Right cardiac atrium (tissue), 5 donors: ENCODE measurements around the gene RSPH6A. TPM values are rescaled to one million over a fixed set of nuclear protein-coding genes. Genes with fewer than 3 reads are reported as not detected.
A peak's percentile ranks its signal among the peaks of the same experiment; 100 is the strongest.

Experiments used
- ATAC-seq, 2 donors: fragments of 200-7000 bp; cut with Tn5 transposase; one replicate each; pipeline versions ENCODE4 v1.8.0 to v1.9.1; 2020; ENCODE audit warnings: moderate library complexity in 2 of 2, mild to moderate bottlenecking in 1 of 2
- DNase-seq, 3 donors: peaks; one replicate each; pipeline ENCODE4 v3.0.0-alpha.2; 2020
- H3K27ac ChIP-seq: one replicate; pipeline ENCODE4 v1.5.1; 2013; ENCODE audit warnings: mild to moderate bottlenecking, low read length, control low read depth, moderate library complexity
- H3K27me3 ChIP-seq: one replicate; pipeline ENCODE4 v1.6.1; 2013; ENCODE audit not compliant: control insufficient read depth, insufficient read depth
- H3K4me1 ChIP-seq: one replicate; pipeline ENCODE4 v1.6.1; 2013; ENCODE audit warnings: low read length; ENCODE audit not compliant: control insufficient read depth, insufficient read depth
- H3K4me3 ChIP-seq: one replicate; pipeline ENCODE4 v1.5.1; 2013; ENCODE audit warnings: low read length, control low read depth
- H3K9me3 ChIP-seq: one replicate; pipeline ENCODE4 v1.6.1; 2013; ENCODE audit warnings: low read length; ENCODE audit not compliant: control insufficient read depth
- WGBS: extraction: QIAGEN DNeasy Blood & Tissue Kit; methylation state at CpG from one replicate; pipeline ENCODE4 v1.1.7; 2013; 5-methylcytosine and 5-hydroxymethylcytosine counted together
- intact Hi-C, 4 donors: fragments of 100-400 bp; cut with DNase I; formaldehyde crosslinking; loops; one replicate each; pipeline versions ENCODE4 v1.11.0 to v1.14.0; 2022 to 2023
- long read RNA-seq, 4 donors: library from polyadenylated mRNA; unstranded; transcript quantifications; one replicate each; pipeline ENCODE4 v2.0.0, GENCODE V29; 2020 to 2021
- polyA plus RNA-seq: library from polyadenylated mRNA; stranded (reverse); fragments of 200-250 nt; gene quantifications from one replicate; pipeline ENCODE4 v1.2.3, GENCODE V29; 2013
- total RNA-seq, 4 donors: library from RNA; stranded (reverse); fragmentation: NEBNext Ultra II Directional; extraction: Animal tissue kit (Norgen Biotek cat#: 25700); gene quantifications; one replicate each; pipeline ENCODE4 v1.2.1, GENCODE V29; 2021
- donor health status: healthy with polysubstance abuse.
- donor health status: DM: no; HTN: yes; CAD: no.
- donor health status: DM: no; HTN: no; CAD: no.
- donor health status: DM: no; HTN: yes; CAD: no; lungs with severe emphysema.
- donor health status: DM: yes; HTN: yes; CAD: no.

The RSPH6A gene
- total RNA-seq (under 1 TPM in 1 of 4 donors, not detected in 3; 0.14 TPM), polyA plus RNA-seq (not detected)
- long read RNA-seq, donor 1, result 0 reads
- long read RNA-seq, donor 2, result 0 reads
- long read RNA-seq, donor 3, result 0 reads
- long read RNA-seq, donor 4, result 0 reads

DNA sequence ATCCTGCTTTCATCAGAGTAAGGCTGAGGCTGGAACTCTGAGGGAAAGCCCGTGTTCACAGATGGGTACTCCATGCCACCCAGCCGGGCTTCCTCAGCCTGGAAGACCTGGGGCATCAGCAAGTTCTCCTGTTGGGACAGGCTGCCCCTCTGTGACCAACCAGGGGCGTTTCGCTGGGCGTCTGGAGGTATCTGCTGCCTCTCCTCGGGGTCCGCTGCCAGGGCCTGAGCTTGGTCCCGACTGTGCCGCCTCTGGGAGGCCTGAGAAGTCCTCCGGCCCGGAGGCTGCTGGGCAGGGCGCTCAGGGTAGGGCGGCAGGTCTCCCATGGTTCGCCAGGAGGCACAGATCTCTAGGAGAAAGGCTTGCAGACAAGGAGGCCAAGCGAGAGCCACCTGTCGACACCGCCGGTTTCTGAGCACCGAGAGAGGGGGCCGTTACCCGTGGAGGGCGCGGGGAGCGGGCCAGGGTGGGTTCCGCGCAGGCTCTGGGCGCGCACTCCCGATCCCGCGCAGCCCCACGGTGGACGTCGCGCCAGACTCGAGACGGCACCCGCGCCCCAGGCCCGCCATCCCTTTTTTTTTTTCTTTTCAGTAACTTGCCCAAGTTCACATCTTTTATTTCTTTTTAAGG, at the start of gene RSPH6A:
Gene RSPH6A (minus strand): TSS at position 458 of the 630 bp plus-strand sequence. CDS start 132 bp downstream, at position 326.
- DNase-seq (no peak), ATAC-seq (no peak)
- Histone ChIP-seq H3K4me3 (peak within 1 kb of the TSS; percentile 61), H3K9me3 (no peaks in the 10 kb centered on the region), H3K27ac (no peak within 1 kb of the TSS), H3K27me3 (no peaks in the 10 kb centered on the region), H3K4me1 (no peaks in the 10 kb centered on the region)
- 16% methylated on average over 40 of the region's 40 CpGs for WGBS
- intact Hi-C loops, result no loop called here

DNA sequence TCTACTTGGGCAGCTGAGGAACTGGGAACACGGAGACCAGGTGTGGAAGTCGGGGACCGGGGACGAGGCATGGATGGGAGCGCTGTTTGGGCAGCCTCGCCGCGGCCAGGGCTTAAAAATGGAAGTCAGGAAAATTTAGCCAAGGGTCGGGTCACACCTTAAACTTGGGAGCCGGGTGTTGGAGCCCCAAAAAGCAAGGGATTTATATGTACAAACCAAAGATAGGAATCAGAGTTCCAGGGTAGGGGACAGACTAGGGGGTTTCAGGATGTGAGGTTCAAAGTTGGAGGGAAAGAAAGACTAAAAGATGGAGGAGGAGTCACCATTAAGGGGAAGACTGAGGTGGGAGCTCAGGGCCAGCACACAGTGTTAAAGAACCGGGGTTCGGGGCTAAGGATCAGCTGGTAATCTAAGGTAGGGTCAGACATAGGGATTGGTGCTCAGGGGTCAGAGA, 49.5 kb upstream of the RSPH6A start:
- Histone ChIP-seq H3K27ac (no peak overlapping the region), H3K4me1 (no peaks in the 10 kb centered on the region), H3K4me3 (no peak overlapping the region), H3K9me3 (no peaks in the 10 kb centered on the region), H3K27me3 (no peaks in the 10 kb centered on the region)
- DNase-seq (no peak), ATAC-seq (no peak)
- intact Hi-C loops, result no loop called here
- WGBS, result 10% methylated on average over 12 of the region's 12 CpGs

DNA sequence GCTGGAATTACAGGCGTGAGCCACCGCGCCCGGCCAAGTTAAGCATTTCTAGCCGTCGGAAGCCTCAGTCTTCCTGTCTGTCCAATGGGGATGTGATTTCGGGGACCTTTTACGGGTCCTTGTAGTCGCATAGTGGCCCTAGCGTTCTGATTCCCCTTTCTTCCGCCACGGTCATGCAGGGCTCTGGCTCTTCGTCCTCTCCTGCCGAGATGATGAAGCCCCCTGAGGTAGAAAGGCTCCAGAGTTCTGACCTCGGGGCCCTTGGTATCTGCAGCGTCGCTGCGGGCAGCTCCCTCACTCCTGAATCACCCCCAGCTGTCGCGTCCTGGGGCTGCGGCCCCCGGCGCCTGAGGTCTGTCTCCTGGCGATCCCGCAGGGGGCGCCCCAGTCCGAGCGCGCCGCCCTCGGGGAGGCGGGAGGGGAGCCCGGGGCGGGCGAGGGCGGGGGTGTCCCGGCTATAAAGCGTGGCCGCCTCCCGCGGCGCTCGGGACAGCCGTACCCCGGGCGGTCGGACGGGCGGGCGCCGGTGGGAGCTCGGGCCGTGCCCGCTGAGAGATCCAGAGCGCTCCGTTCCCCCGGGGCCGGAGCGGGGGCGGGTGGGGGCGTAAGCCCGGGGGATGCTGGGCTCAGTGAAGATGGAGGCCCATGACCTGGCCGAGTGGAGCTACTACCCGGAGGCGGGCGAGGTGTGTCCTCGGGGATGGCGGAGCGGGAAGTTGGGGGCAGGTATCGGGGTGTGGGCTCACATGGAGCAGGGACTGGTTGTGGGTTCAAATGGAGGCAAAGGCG, 48.9 kb upstream of the RSPH6A start, which contains the start of gene FOXA3:
Gene FOXA3 (plus strand): TSS at position 487 of the 789 bp plus-strand sequence. CDS start 131 bp downstream, at position 618.
- intact Hi-C loops, result no loop called here
- no peak within 1 kb of the TSS for H3K27ac ChIP-seq
- H3K27me3 ChIP-seq, result no peaks in the 10 kb centered on the region
- no peaks in the 10 kb centered on the region for H3K4me1 ChIP-seq
- no peaks in the 10 kb centered on the region for H3K9me3 ChIP-seq
- H3K4me3 ChIP-seq, result peak within 1 kb of the TSS; percentile 29
- WGBS, result 2% methylated on average over 71 of the region's 71 CpGs
- peak; percentile 41 to 63 for ATAC-seq
- DNase-seq, result peak; percentile 49 to 80 (median 67)

DNA sequence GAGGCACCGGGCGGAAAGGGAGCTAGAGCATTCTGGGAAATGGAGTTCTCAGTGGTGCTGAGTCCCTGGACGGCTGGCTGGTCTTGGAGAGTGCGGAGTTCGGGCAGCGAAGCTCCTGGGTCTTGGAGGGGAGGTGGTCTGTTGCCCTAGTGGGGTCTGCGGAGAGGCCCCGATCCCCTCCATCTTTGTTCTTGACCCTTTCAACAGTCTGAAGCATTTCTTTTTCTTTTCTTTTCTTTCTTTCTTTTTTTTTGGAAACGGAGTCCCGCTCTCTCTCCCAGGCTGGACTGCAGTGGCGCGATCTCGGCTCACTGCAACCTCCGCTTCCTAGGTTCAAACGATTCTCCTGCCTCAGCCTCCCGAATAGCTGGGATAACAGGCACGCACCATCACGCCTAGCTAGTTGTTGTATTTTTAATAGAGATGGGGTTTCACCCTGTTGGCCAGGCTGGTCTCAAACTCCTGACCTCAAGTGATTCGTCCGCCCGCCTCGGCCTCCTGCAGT, 48.3 kb upstream of the RSPH6A start:
- intact Hi-C loops, result no loop called here

DNA sequence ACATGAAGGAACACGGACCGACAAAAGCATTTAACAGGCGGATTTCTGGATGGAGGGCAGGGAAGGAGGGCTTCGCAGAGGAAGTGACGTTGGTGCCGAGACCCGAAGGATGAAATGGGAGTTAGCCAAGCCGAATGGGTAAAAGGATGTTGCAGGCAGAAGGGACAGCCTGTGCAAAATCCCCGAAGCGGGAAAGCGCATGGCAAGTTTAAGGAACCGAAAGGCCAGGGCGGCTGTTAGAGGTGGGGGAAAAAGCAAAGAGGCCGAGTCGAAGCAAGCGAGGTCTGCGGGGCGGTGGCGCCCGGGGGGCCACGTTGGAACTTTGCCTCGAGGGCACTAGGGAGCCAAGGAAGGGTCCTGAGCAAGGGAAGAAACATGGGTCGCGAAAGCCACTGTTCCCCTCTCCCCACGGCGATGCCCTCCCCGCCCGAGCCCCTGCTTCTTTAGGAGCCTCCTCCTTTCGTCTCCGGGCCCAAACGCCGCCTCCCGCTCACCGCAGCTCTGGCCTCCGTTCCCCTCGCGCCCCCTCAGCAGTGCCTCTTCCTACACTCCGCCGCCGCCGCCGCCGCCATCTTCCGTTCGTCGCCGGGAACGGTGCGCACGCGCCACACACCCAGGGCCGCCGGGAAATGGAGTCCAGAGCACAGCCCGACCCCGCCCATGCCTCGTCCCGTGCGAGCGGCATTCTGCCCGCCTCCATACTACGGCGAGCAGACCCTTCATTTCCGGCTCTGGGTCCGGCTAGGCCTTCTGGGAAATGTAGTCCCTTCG, 47.6 kb upstream of the RSPH6A start, which contains the start of gene SYMPK:
Gene SYMPK (minus strand): TSS at position 584 of the 771 bp plus-strand sequence. CDS start 8,652 bp downstream, outside the sequence.
- under 1% methylated on average over 65 of the region's 65 CpGs for WGBS
- no peaks in the 10 kb centered on the region for H3K9me3 ChIP-seq
- no peaks in the 10 kb centered on the region for H3K27me3 ChIP-seq
- peak; percentile 99 for ATAC-seq
- H3K27ac ChIP-seq, result peak within 1 kb of the TSS; percentile 76
- no peaks in the 10 kb centered on the region for H3K4me1 ChIP-seq
- intact Hi-C loops, result no loop called here
- peak; percentile 99 to 100 (median 100) for DNase-seq
- H3K4me3 ChIP-seq, result peak within 1 kb of the TSS; percentile 69

More for the DNA sequence above, 48.3 kb upstream of the RSPH6A start:
- no peaks in the 10 kb centered on the region for H3K4me1 ChIP-seq
- no peaks in the 10 kb centered on the region for H3K9me3 ChIP-seq
- ATAC-seq, result no peak
- H3K27ac ChIP-seq, result no peak overlapping the region
- H3K27me3 ChIP-seq, result no peaks in the 10 kb centered on the region
- H3K4me3 ChIP-seq, result peak overlapping the region; percentile 29
- 3% methylated on average over 22 of the region's 22 CpGs for WGBS
- no peak for DNase-seq

DNA sequence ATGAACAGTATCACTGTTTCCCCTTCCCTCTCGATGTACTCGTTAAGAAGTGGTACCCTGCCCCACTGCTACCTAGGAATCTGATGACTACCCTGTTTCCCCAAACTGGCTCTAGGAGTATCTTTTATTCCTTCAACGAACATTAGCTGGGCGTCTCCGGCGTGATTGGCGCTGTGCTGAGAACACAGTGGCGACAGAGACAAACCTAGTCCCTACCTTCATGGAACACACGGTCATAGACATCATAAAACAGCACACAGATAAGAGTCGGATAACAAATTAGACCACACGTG, 47.1 kb upstream of the RSPH6A start:
- Histone ChIP-seq H3K4me3 (peak overlapping the region; percentile 69), H3K27me3 (no peaks in the 10 kb centered on the region), H3K9me3 (no peaks in the 10 kb centered on the region), H3K27ac (peak overlapping the region; percentile 76), H3K4me1 (no peaks in the 10 kb centered on the region)
- DNase-seq (no peak), ATAC-seq (no peak)
- intact Hi-C loops, result no loop called here
- WGBS, result under 1% methylated on average over 11 of the region's 11 CpGs

DNA sequence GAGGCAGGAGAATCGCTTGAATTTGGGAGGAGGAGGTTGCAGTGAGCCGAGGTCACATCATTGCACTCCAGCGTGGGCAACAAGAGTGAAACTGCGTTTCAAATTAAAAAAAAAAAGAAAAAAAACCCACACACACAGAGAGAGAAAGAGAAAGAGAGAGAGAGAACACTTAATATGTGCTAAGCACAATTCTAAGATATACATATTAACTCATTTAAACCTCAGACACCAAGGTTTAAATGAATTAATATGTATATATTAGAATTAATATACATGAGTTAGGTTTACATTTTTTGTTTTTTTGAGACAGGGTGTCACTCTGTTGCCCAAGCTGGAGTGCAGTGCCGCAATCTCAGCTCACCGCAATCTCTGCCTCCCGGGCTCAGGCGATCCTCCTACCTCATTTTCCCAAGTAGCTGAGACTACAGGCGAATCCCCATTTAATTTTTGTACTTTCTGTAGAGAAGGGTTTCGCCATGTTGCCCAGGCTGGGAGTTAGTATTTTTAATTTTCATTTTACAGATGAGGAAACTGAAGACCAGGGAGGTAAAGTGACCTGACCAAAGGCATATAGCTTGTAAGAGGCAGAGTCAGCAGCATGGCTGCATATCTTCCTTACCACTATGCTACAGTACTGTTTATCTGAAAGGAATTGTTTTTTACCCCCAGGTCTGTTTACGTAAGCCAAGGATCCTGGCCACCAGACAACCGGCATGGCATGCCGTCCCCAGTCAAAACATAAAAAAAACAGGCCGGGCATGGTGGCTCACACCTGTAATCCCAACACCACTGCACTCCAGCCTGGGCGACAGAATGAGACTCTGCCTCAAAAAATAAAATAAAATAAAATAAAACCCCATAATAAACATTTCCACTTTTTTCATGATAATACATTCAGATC, 45.5 kb upstream of the RSPH6A start:
- H3K4me3 ChIP-seq, result no peak overlapping the region
- no peaks in the 10 kb centered on the region for H3K9me3 ChIP-seq
- H3K27ac ChIP-seq, result no peak overlapping the region
- DNase-seq, result no peak
- H3K27me3 ChIP-seq, result no peaks in the 10 kb centered on the region
- H3K4me1 ChIP-seq, result no peaks in the 10 kb centered on the region
- WGBS, result 85% methylated on average over 15 of the region's 15 CpGs
- intact Hi-C loops, result no loop called here
- ATAC-seq, result no peak

DNA sequence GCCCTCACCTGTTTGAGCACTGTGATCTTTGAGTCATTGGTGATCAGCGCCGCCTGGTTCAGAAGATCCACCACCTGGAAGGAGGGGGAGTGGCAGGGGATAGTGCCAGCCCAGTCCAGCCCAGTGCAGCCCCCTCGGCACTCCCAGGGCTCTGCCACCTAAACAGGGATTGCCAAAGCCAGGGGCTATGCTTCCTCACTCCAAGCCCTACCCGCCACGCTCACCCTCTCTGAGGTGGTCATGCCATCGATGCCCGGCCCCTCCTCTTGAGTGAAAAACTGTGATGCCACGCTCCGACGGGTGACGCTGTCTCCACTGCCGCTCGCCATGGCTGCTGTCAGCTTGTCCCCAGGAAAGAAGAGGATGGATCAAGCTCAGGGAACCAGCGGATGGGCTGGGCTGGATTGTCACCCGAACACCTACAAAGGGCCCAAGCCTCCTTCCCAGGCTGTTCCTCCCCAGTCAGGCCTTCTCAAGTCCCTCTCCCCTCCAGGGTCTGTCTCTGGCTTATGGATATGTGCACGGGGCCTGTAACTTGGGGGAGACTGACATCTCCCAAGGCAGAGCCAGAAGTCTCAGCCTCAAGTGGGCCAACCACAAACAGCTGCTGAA, 39.2 kb upstream of the RSPH6A start:
- Histone ChIP-seq H3K4me1 (no peaks in the 10 kb centered on the region), H3K27ac (no peak overlapping the region), H3K27me3 (no peaks in the 10 kb centered on the region), H3K4me3 (no peak overlapping the region), H3K9me3 (no peaks in the 10 kb centered on the region)
- peak in 1 of 2 donors; percentile 12 for ATAC-seq
- intact Hi-C loops, result no loop called here
- WGBS, result 89% methylated on average over 16 of the region's 16 CpGs
- DNase-seq, result no peak

DNA sequence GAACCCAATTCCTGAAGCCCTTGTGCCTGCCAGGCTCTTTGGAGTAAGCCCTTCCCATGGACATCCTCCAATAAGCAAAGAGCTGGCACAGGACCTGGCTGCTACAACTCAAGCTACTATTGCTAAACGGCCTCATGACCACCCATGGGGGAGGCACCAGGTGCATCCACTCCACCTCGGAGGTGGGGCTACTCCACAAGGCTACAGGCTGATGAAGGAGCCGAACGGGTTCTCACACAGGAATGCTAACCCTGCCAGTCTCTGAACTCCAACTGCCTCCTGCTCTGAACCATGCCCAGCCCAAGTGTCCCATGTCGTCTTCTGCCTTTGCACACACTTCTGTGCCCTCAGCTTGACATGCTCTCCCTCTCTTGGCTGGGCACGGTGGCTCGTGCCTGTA, 37.9 kb upstream of the RSPH6A start:
- H3K4me3 ChIP-seq, result no peak overlapping the region
- H3K27me3 ChIP-seq, result no peaks in the 10 kb centered on the region
- 80% methylated on average over 7 of the region's 7 CpGs for WGBS
- H3K4me1 ChIP-seq, result no peaks in the 10 kb centered on the region
- intact Hi-C loops, result no loop called here
- DNase-seq (no peak), ATAC-seq (no peak)
- H3K9me3 ChIP-seq, result no peaks in the 10 kb centered on the region
- no peak overlapping the region for H3K27ac ChIP-seq
